SK-N-SH (cell line): Measurements from ENCODE around the gene TRHDE. TPM values are rescaled to one million over a fixed set of nuclear protein-coding genes. Genes with fewer than 3 reads are reported as not detected.

ENCODE experiments used
- CTCF ChIA-PET: fragments of 300-600, 350-600 bp; formaldehyde crosslinking; extraction: SDS; loops from one replicate; lab custom pipeline; 2021; lab: Yijun Ruan, JAX
- POLR2A ChIA-PET: fragments of 350-600 bp; sonication (Branson Sonifier 250); formaldehyde crosslinking; extraction: SDS; loops from one replicate; lab custom pipeline; 2020; ENCODE audit warnings: antibody characterized with exemption, inconsistent platforms; lab: Yijun Ruan, JAX
- DNase-seq: peaks from one replicate; pipeline ENCODE4 v3.0.0; 2012
- H2AFZ ChIP-seq: fragments of 200-600 bp; sonication (generic); 2 replicates; pipeline ENCODE4 v1.8.1; 2016; ENCODE audit warnings: antibody characterized with exemption, mild to moderate bottlenecking, low read depth
- H3F3A ChIP-seq: fragments of 200-600 bp; sonication (generic); replicated peaks from 2 replicates; pipeline ENCODE3; 2016; ENCODE audit warnings: antibody characterized with exemption, mild to moderate bottlenecking; ENCODE audit not compliant: insufficient read depth
- H3K27ac ChIP-seq, 2 experiments: fragments of 200-500 bp in 1 of 2; fragments of 200-600 bp in 1 of 2; sonication (Bioruptor generic) in 1 of 2; sonication (generic), shearing (Covaris generic) in 1 of 2; 2 replicates each; pipeline versions ENCODE4 v1.5.1 to v1.6.1; 2014 to 2016; ENCODE audit warnings: low read depth in 2 of 2, inconsistent platforms in 1 of 2, low read length in 1 of 2, mild to moderate bottlenecking in 1 of 2, mixed read lengths in 1 of 2
- H3K27me3 ChIP-seq: fragments of 200-600 bp; sonication (generic), shearing (Covaris generic); 2 replicates; pipeline ENCODE4 v1.6.1; 2016; ENCODE audit warnings: mixed run types; ENCODE audit not compliant: insufficient read depth
- H3K36me3 ChIP-seq, 2 experiments: fragments of 200-500 bp in 1 of 2; fragments of 200-600 bp in 1 of 2; sonication (Bioruptor generic) in 1 of 2; sonication (generic) in 1 of 2; replicated peaks in 1 of 2; 2 replicates each; pipeline versions ENCODE3 to v1.5.1; 2014 to 2016; ENCODE audit warnings: low read length in 1 of 2, mild to moderate bottlenecking in 1 of 2; ENCODE audit not compliant: insufficient read depth in 2 of 2, control insufficient read depth in 1 of 2
- H3K4me1 ChIP-seq, 2 experiments: fragments of 200-500 bp in 1 of 2; fragments of 200-600 bp in 1 of 2; sonication (Bioruptor generic) in 1 of 2; sonication (generic), shearing (Covaris generic) in 1 of 2; 2 replicates each; pipeline versions ENCODE4 v1.5.1 to v1.6.1; 2014 to 2016; ENCODE audit warnings: low read depth in 1 of 2, low read length in 1 of 2, mixed run types in 1 of 2; ENCODE audit not compliant: insufficient read depth in 2 of 2, control insufficient read depth in 1 of 2
- H3K4me2 ChIP-seq: fragments of 200-600 bp; sonication (generic), shearing (Covaris generic); 2 replicates; pipeline ENCODE4 v1.6.1; 2017; ENCODE audit warnings: mixed run types
- H3K4me3 ChIP-seq, 2 experiments: fragments of 200-500 bp in 1 of 2; fragments of 200-600 bp in 1 of 2; sonication (Bioruptor generic) in 1 of 2; sonication (generic), shearing (Covaris generic) in 1 of 2; 2 replicates each; pipeline versions ENCODE4 v1.5.1 to v1.8.1; 2014 to 2016; ENCODE audit warnings: low read depth in 2 of 2, inconsistent platforms in 1 of 2, low read length in 1 of 2, mild to moderate bottlenecking in 1 of 2, mixed read lengths in 1 of 2, moderate library complexity in 1 of 2
- H3K79me2 ChIP-seq: fragments of 200-600 bp; sonication (generic); 2 replicates; pipeline ENCODE4 v1.8.1; 2017; ENCODE audit warnings: mild to moderate bottlenecking; ENCODE audit not compliant: insufficient read depth
- H3K9ac ChIP-seq: fragments of 200-600 bp; sonication (generic); 2 replicates; pipeline ENCODE4 v1.6.1; 2017; ENCODE audit warnings: mixed run types
- H3K9me2 ChIP-seq: fragments of 200-600 bp; sonication (generic); 2 replicates; pipeline ENCODE4 v1.6.1; 2017; ENCODE audit warnings: mixed run types
- H3K9me3 ChIP-seq: fragments of 200-600 bp; sonication (generic); 2 replicates; pipeline ENCODE4 v1.6.1; 2017; ENCODE audit warnings: mixed run types, mild to moderate bottlenecking, moderate library complexity
- H4K20me1 ChIP-seq: fragments of 200-600 bp; sonication (generic); 2 replicates; pipeline ENCODE4 v1.6.1; 2017; ENCODE audit warnings: mild to moderate bottlenecking, mixed run types; ENCODE audit not compliant: insufficient read depth
- EP300 ChIP-seq, 2 experiments: IDR thresholded peaks; 2 replicates each; pipeline versions ENCODE4 v1.4.0 to v1.6.1; 2012; ENCODE audit warnings: borderline replicate concordance in 1 of 2, low read depth in 1 of 2, low read length in 1 of 2
- FOSL2 ChIP-seq: IDR thresholded peaks from 2 replicates; pipeline ENCODE4 v1.4.0; 2012; ENCODE audit warnings: low read depth, mild to moderate bottlenecking, moderate library complexity, borderline replicate concordance
- FOXJ3 ChIP-seq: sonication (generic); formaldehyde crosslinking; IDR thresholded peaks from 2 replicates; pipeline ENCODE4 v1.5.1; 2020; ENCODE audit warnings: mild to moderate bottlenecking, missing genetic modification reagents
- FOXM1 ChIP-seq: IDR thresholded peaks from 2 replicates; pipeline ENCODE4 v1.4.0; 2012; ENCODE audit warnings: low read depth, mild to moderate bottlenecking
- GATA2 ChIP-seq: sonication (generic); formaldehyde crosslinking; IDR thresholded peaks from 2 replicates; pipeline ENCODE4 v1.5.0; 2020; ENCODE audit warnings: mild to moderate bottlenecking, missing genetic modification reagents
- JUND ChIP-seq: IDR thresholded peaks from 2 replicates; pipeline ENCODE4 v1.4.0; 2012
- MXI1 ChIP-seq: IDR thresholded peaks from 2 replicates; pipeline ENCODE4 v1.6.1; 2012; ENCODE audit warnings: mild to moderate bottlenecking, low read depth, low read length, improper control_type of control experiment
- NFIC ChIP-seq: IDR thresholded peaks from 2 replicates; pipeline ENCODE4 v1.4.0; 2012; ENCODE audit warnings: borderline replicate concordance
- NRF1 ChIP-seq: IDR thresholded peaks from 2 replicates; pipeline ENCODE4 v1.6.1; 2012; ENCODE audit warnings: low read depth, mild to moderate bottlenecking, low read length
- RCOR1 ChIP-seq: fragments of 150-350 bp; IDR thresholded peaks from 2 replicates; pipeline ENCODE4 v1.6.1; 2017; ENCODE audit warnings: antibody characterized with exemption, low read length
- REST ChIP-seq: IDR thresholded peaks from 2 replicates; pipeline ENCODE4 v1.6.1; 2012; ENCODE audit warnings: mild to moderate bottlenecking, low read depth, low read length, moderate library complexity
- SIN3A ChIP-seq: IDR thresholded peaks from 2 replicates; pipeline ENCODE4 v1.6.1; 2012; ENCODE audit warnings: low read depth, mild to moderate bottlenecking, low read length, moderate library complexity, borderline replicate concordance
- YY1 ChIP-seq: IDR thresholded peaks from 2 replicates; pipeline ENCODE4 v1.4.0; 2012; ENCODE audit warnings: low read depth, mild to moderate bottlenecking
- WGBS: methylation state at CpG from one replicate; pipeline ENCODE4 v1.1.6; 2017; ENCODE audit warnings: low lambda C conversion rate; 5-methylcytosine and 5-hydroxymethylcytosine counted together
- polyA plus RNA-seq, 3 experiments: library from polyadenylated mRNA; depleted of rRNA; stranded (reverse); fragments of >200 nt; gene quantifications; 2 replicates each; pipeline ENCODE4 v1.2.3, GENCODE V29; 2012
- TF ChIP-seq, protein P1 (sequence below): IDR thresholded peaks from 2 replicates; pipeline ENCODE4; 2012
- TF ChIP-seq, protein P2 (sequence below): IDR thresholded peaks from 2 replicates; pipeline ENCODE4 v1.4.0; 2012; ENCODE audit warnings: low read depth, borderline replicate concordance
- TF ChIP-seq, protein P3 (sequence below): fragments of 200-600 bp; sonication (generic); IDR thresholded peaks from 2 replicates; pipeline ENCODE4 v1.6.1; 2017; ENCODE audit warnings: antibody characterized with exemption, mild to moderate bottlenecking, moderate library complexity

Gene TRHDE
- polyA plus RNA-seq, 1 of the 3 experiments (the other 2 are of a cell fraction) = 0.46 TPM

- Histone ChIP-seq H3K9me3 (no peaks in the 10 kb centered on the region), H3K9ac (no peak overlapping the region), H3K9me2 (no peaks in the 10 kb centered on the region), H3K4me1 (peaks cover 0 to 3% of the 10 kb centered on the region in 2 experiments; a peak in 1 of 4 replicates), H3K27me3 (no peaks in the 10 kb centered on the region), H3K36me3 (no peaks in the 10 kb centered on the region), H3F3A (no peaks in the 10 kb centered on the region), H3K4me2 (no peak overlapping the region), H2AFZ (no peak overlapping the region), H3K27ac (no peak overlapping the region), H3K79me2 (no peaks in the 10 kb centered on the region), H4K20me1 (no peaks in the 10 kb centered on the region), H3K4me3 (no peak overlapping the region)
- CTCF ChIA-PET = no interaction called here
- 38% methylated on average over 4 of the region's 4 CpGs for WGBS
- DNase-seq = no peak
- TF ChIP-seq REST (no peak), FOSL2 (no peak), GATA2 (CRISPR knock-in tag) (no peak), NRF1 (no peak), SIN3A (no peak), FOXM1 (no peak), NFIC (no peak), EP300 (IDR thresholded peaks at IDR 0.05; ENCODE audit: borderline replicate concordance in 1 of 2, low read depth in 1 of 2, low read length in 1 of 2) (no peak), JUND (no peak), FOXJ3 (no peak), RCOR1 (no peak), YY1 (no peak), MXI1 (no peak)
- TF ChIP-seq, protein P1, sequence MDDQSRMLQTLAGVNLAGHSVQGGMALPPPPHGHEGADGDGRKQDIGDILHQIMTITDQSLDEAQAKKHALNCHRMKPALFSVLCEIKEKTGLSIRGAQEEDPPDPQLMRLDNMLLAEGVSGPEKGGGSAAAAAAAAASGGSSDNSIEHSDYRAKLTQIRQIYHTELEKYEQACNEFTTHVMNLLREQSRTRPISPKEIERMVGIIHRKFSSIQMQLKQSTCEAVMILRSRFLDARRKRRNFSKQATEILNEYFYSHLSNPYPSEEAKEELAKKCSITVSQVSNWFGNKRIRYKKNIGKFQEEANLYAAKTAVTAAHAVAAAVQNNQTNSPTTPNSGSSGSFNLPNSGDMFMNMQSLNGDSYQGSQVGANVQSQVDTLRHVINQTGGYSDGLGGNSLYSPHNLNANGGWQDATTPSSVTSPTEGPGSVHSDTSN = no peak
- TF ChIP-seq, protein P2, sequence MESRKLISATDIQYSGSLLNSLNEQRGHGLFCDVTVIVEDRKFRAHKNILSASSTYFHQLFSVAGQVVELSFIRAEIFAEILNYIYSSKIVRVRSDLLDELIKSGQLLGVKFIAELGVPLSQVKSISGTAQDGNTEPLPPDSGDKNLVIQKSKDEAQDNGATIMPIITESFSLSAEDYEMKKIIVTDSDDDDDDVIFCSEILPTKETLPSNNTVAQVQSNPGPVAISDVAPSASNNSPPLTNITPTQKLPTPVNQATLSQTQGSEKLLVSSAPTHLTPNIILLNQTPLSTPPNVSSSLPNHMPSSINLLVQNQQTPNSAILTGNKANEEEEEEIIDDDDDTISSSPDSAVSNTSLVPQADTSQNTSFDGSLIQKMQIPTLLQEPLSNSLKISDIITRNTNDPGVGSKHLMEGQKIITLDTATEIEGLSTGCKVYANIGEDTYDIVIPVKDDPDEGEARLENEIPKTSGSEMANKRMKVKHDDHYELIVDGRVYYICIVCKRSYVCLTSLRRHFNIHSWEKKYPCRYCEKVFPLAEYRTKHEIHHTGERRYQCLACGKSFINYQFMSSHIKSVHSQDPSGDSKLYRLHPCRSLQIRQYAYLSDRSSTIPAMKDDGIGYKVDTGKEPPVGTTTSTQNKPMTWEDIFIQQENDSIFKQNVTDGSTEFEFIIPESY = no peak
- TF ChIP-seq, protein P3, sequence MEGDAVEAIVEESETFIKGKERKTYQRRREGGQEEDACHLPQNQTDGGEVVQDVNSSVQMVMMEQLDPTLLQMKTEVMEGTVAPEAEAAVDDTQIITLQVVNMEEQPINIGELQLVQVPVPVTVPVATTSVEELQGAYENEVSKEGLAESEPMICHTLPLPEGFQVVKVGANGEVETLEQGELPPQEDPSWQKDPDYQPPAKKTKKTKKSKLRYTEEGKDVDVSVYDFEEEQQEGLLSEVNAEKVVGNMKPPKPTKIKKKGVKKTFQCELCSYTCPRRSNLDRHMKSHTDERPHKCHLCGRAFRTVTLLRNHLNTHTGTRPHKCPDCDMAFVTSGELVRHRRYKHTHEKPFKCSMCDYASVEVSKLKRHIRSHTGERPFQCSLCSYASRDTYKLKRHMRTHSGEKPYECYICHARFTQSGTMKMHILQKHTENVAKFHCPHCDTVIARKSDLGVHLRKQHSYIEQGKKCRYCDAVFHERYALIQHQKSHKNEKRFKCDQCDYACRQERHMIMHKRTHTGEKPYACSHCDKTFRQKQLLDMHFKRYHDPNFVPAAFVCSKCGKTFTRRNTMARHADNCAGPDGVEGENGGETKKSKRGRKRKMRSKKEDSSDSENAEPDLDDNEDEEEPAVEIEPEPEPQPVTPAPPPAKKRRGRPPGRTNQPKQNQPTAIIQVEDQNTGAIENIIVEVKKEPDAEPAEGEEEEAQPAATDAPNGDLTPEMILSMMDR = no peak
- POLR2A ChIA-PET = no interaction called here
Observed at GRCh38 chr12:72338437-72338836, 66.3 kb downstream of the TRHDE start.
